Neuronal stem cell (in vitro differentiated cells): ENCODE measurements around the gene SPC24.
"Not testable (repeated sequence)": the region's sequence is repeated elsewhere in the genome, so short reads cannot be mapped to it uniquely, and the experiment has no call there.

Experiments used
- DNase-seq: peaks from one replicate; pipeline ENCODE4 v3.0.0-alpha.2; 2013; ENCODE audit warnings: low spot score
- H2AFZ ChIP-seq: one replicate; pipeline ENCODE4 v1.6.1; 2013; ENCODE audit warnings: mild to moderate bottlenecking, low read length, inconsistent platforms
- H2AK5ac ChIP-seq: 2 replicates; pipeline ENCODE4 v1.6.1; 2013; ENCODE audit warnings: low read depth, mild to moderate bottlenecking, inconsistent platforms, low read length, moderate library complexity, mixed read lengths
- H2BK120ac ChIP-seq: 2 replicates; pipeline ENCODE4 v1.6.1; 2013; ENCODE audit warnings: low read depth, mild to moderate bottlenecking, inconsistent platforms, low read length, moderate library complexity, mixed read lengths
- H2BK12ac ChIP-seq: one replicate; pipeline ENCODE4 v1.6.1; 2013; ENCODE audit warnings: low read length, inconsistent platforms
- H2BK15ac ChIP-seq: 2 replicates; pipeline ENCODE4 v1.6.1; 2013; ENCODE audit warnings: mild to moderate bottlenecking, low read length, inconsistent platforms, mixed read lengths
- H2BK5ac ChIP-seq: one replicate; pipeline ENCODE4 v1.6.1; 2013; ENCODE audit warnings: inconsistent platforms, mild to moderate bottlenecking, low read length, moderate library complexity
- H3K14ac ChIP-seq: one replicate; pipeline ENCODE4 v1.6.1; 2013; ENCODE audit warnings: low read length, inconsistent platforms
- H3K18ac ChIP-seq: 2 replicates; pipeline ENCODE4 v1.6.1; 2013; ENCODE audit warnings: low read length, inconsistent platforms
- H3K23ac ChIP-seq: 2 replicates; pipeline ENCODE4 v1.6.1; 2013; ENCODE audit warnings: low read depth, mild to moderate bottlenecking, mixed read lengths, low read length, inconsistent platforms; ENCODE audit not compliant: poor library complexity
- H3K27ac ChIP-seq: replicated peaks from 3 replicates; pipeline ENCODE4 v1.5.1; 2013; ENCODE audit warnings: low read length, inconsistent platforms
- H3K27me3 ChIP-seq, 3 experiments: 2 replicates each; pipeline ENCODE4 v1.6.1; 2013; ENCODE audit warnings: low read length in 3 of 3, mild to moderate bottlenecking in 2 of 3, inconsistent platforms in 1 of 3, low read depth in 1 of 3, mixed read lengths in 1 of 3, moderate library complexity in 1 of 3; ENCODE audit not compliant: control insufficient read depth in 3 of 3, insufficient read depth in 3 of 3
- H3K36me3 ChIP-seq, 2 donors: replicated peaks in 1 of 2; 2 replicates each; pipeline ENCODE4 v1.6.1; 2013; ENCODE audit warnings: low read length in 2 of 2; ENCODE audit not compliant: control insufficient read depth in 2 of 2, insufficient read depth in 2 of 2
- H3K4ac ChIP-seq: 2 replicates; pipeline ENCODE4 v1.6.1; 2013; ENCODE audit warnings: inconsistent platforms, mild to moderate bottlenecking, low read length, moderate library complexity
- H3K4me1 ChIP-seq, 2 donors: 1 replicate in 1 of 2; 2 replicates in 1 of 2; pipeline ENCODE4 v1.6.1; 2013; ENCODE audit warnings: low read length in 2 of 2, low read depth in 1 of 2; ENCODE audit not compliant: control insufficient read depth in 2 of 2, insufficient read depth in 1 of 2
- H3K4me2 ChIP-seq: one replicate; pipeline ENCODE4 v1.6.1; 2013; ENCODE audit warnings: mild to moderate bottlenecking, low read length, inconsistent platforms; ENCODE audit not compliant: insufficient read depth, poor library complexity, severe bottlenecking
- H3K4me3 ChIP-seq, 2 donors: 2 replicates each; pipeline ENCODE4 v1.5.1; 2013; ENCODE audit warnings: low read length in 2 of 2, mild to moderate bottlenecking in 2 of 2, inconsistent platforms in 1 of 2, moderate library complexity in 1 of 2
- H3K79me1 ChIP-seq: one replicate; pipeline ENCODE4 v1.6.1; 2013; ENCODE audit warnings: low read depth, mild to moderate bottlenecking, inconsistent platforms, low read length, moderate library complexity
- H3K9ac ChIP-seq: one replicate; pipeline ENCODE4 v1.6.1; 2013; ENCODE audit warnings: mild to moderate bottlenecking, low read depth, low read length, inconsistent platforms; ENCODE audit not compliant: poor library complexity
- H3K9me3 ChIP-seq, 2 donors: replicated peaks in 1 of 2; 2 replicates each; pipeline versions ENCODE3 to v1.6.1; 2013; ENCODE audit warnings: low read length in 2 of 2, mild to moderate bottlenecking in 2 of 2, inconsistent platforms in 1 of 2, low read depth in 1 of 2, mixed read lengths in 1 of 2, moderate library complexity in 1 of 2; ENCODE audit not compliant: control insufficient read depth in 2 of 2, insufficient read depth in 1 of 2
- H4K8ac ChIP-seq: one replicate; pipeline ENCODE4 v1.6.1; 2013; ENCODE audit warnings: low read depth, mild to moderate bottlenecking, inconsistent platforms, low read length, moderate library complexity
- H4K91ac ChIP-seq: one replicate; pipeline ENCODE4 v1.6.1; 2013; ENCODE audit warnings: low read length, low read depth, mild to moderate bottlenecking, inconsistent platforms; ENCODE audit not compliant: poor library complexity
- WGBS, 2 donors: extraction: QIAGEN DNeasy Blood & Tissue Kit; methylation state at CpG; one replicate each; pipeline ENCODE4 v1.1.7; 2013; ENCODE audit warnings: missing lambda C conversion rate in 2 of 2, mixed read lengths in 1 of 2; ENCODE audit not compliant: insufficient read length in 2 of 2, insufficient replicate concordance in 1 of 2; ENCODE audit errors: extremely low coverage in 2 of 2; 5-methylcytosine and 5-hydroxymethylcytosine counted together

The SPC24 gene

DNA sequence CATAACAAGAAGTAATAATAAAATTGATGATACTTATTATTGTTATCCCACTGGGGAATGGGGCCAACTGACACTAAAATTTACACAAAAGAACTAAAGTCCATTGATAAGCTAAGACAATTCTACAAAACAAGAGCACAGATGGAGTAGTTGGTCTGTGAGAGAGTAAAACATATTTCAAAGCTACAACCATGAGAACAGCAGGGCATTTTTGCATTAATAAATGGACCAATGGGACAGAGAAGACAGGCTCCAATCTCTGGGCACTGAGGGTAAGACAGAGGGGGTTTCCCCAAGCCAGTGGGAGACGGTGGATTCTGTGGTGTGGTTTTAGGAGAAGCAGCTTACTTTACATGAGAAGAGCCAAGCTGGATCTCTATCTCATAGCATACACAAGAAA, 27.4 kb upstream of the SPC24 start:
- no peak overlapping the region for H3K14ac ChIP-seq
- no peak overlapping the region for H2BK5ac ChIP-seq
- no peak overlapping the region for H3K4me3 ChIP-seq
- no peak overlapping the region for H3K23ac ChIP-seq
- no peak overlapping the region for H2BK15ac ChIP-seq
- H3K4me2 ChIP-seq, result no peak overlapping the region
- peaks cover 2% of the 10 kb centered on the region for H3K79me1 ChIP-seq
- DNase-seq, result no peak
- no peak overlapping the region for H2AK5ac ChIP-seq
- no peak overlapping the region for H3K27ac ChIP-seq
- H4K91ac ChIP-seq, result no peak overlapping the region
- no peaks in the 10 kb centered on the region for H3K4me1 ChIP-seq
- H2AFZ ChIP-seq, result no peak overlapping the region
- no peak overlapping the region for H2BK12ac ChIP-seq
- H4K8ac ChIP-seq, result no peak overlapping the region
- no peak overlapping the region for H3K4ac ChIP-seq
- no peak overlapping the region for H3K18ac ChIP-seq
- H2BK120ac ChIP-seq, result no peak overlapping the region
- no peak overlapping the region for H3K9ac ChIP-seq
- WGBS, 2 donors, result no CpG with 5 or more reads among the region's 1 CpG
- H3K27me3 ChIP-seq, result no peaks in the 10 kb centered on the region
- H3K9me3 ChIP-seq, result peaks cover 0 to 8% of the 10 kb centered on the region in 2 donors
- H3K36me3 ChIP-seq, result peaks cover 0 to 33% of the 10 kb centered on the region in 2 donors

DNA sequence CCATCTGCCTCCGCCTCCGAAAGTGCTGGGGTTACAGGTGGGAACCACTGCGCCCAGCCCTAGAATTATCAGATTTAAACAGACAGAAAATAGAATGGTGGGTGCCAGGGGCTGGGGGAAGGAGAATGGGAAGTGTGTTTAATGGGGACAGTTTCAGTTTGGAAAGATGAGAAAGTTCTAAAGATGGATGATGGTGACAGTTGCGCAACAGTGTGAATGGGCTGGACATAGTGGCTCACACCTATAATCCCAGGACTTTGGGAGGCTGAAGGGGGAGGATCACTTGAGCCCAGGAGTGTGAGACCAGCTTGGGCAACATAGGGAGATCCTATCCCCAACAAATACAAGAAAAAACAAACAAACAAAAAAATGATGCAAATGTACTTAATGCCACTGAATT, 25.9 kb upstream of the SPC24 start:
- Histone ChIP-seq H3K9ac (no peak overlapping the region), H3K9me3 (peaks cover 0 to 8% of the 10 kb centered on the region in 2 donors), H2AK5ac (no peak overlapping the region), H4K8ac (no peak overlapping the region), H3K4ac (no peak overlapping the region), H3K27me3 (no peaks in the 10 kb centered on the region), H3K4me3 (no peak overlapping the region), H3K79me1 (peaks cover 2% of the 10 kb centered on the region), H3K36me3 (peaks cover 6 to 37% of the 10 kb centered on the region in 2 donors), H2AFZ (no peak overlapping the region), H3K4me2 (no peak overlapping the region), H2BK120ac (no peak overlapping the region), H3K18ac (no peak overlapping the region), H4K91ac (no peak overlapping the region), H3K27ac (no peak overlapping the region), H2BK5ac (no peak overlapping the region), H2BK12ac (no peak overlapping the region), H3K14ac (no peak overlapping the region), H2BK15ac (no peak overlapping the region), H3K23ac (no peak overlapping the region), H3K4me1 (no peaks in the 10 kb centered on the region)
- WGBS, 2 donors, result no CpG with 5 or more reads among the region's 4 CpGs
- no peak for DNase-seq

DNA sequence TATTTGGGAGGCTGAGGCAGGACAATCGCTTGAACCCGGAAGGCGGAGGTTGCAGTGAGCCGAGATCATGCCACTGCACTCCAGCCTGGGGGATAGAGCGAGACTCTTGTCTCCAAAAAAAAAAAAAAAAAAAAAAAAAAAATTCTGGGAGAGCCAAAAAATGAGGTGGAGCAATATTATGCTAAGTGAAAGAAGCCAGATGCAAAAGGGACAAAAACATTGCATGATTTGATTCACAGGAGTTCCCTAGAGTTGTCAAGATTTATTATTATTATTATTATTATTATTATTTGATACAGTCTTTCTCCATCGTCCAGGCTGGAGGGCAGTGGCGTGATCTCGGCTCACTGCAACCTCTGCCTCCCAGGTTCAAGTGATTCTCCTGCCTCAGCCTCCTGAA, 25.4 kb upstream of the SPC24 start:
- not testable (repeated sequence) for H3K79me1 ChIP-seq, H2BK120ac ChIP-seq, H4K91ac ChIP-seq, H3K4me3 ChIP-seq, H2AFZ ChIP-seq, H3K9ac ChIP-seq, H3K27me3 ChIP-seq, H4K8ac ChIP-seq, H2BK15ac ChIP-seq, H2BK5ac ChIP-seq, H3K23ac ChIP-seq, H3K4ac ChIP-seq, H3K18ac ChIP-seq, H2BK12ac ChIP-seq, H3K27ac ChIP-seq, H3K14ac ChIP-seq, H3K4me2 ChIP-seq, H3K9me3 ChIP-seq, DNase-seq, H3K4me1 ChIP-seq, H2AK5ac ChIP-seq
- WGBS, 2 donors, result no CpG with 5 or more reads among the region's 8 CpGs
- H3K36me3 ChIP-seq, result peaks cover 10 to 40% of the 10 kb centered on the region in 2 donors

DNA sequence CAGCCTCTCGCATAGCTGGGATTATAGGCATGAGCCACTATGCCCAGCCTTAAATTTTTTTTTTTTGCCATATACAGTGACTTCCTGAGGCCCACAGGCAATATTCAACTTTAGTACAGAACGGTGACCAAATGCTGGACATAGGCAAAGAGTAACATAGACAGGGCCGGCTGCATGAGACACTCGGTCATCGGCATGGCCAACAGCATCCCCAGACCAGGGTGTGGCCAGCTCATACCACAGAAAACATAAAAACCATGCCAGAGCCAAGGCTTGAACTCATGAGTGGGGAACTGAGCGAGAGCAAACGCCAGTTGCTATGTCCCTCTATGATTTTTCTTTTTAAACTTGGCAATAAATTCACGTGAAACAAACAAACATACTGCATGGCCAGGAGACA, 24.8 kb upstream of the SPC24 start:
- no peak overlapping the region for H4K8ac ChIP-seq
- no peaks in the 10 kb centered on the region for H3K4me1 ChIP-seq
- no CpG with 5 or more reads among the region's 8 CpGs for WGBS, 2 donors
- H2BK15ac ChIP-seq, result no peak overlapping the region
- H3K14ac ChIP-seq, result no peak overlapping the region
- H2BK5ac ChIP-seq, result no peak overlapping the region
- no peak overlapping the region for H4K91ac ChIP-seq
- no peak overlapping the region for H3K4me3 ChIP-seq
- peaks cover 11 to 46% of the 10 kb centered on the region in 2 donors for H3K36me3 ChIP-seq
- H3K4ac ChIP-seq, result no peak overlapping the region
- H3K27me3 ChIP-seq, result no peaks in the 10 kb centered on the region
- DNase-seq, result no peak
- no peak overlapping the region for H2BK12ac ChIP-seq
- H3K18ac ChIP-seq, result no peak overlapping the region
- H2AFZ ChIP-seq, result no peak overlapping the region
- peaks cover 2% of the 10 kb centered on the region for H3K79me1 ChIP-seq
- no peak overlapping the region for H2BK120ac ChIP-seq
- H3K4me2 ChIP-seq, result no peak overlapping the region
- H3K23ac ChIP-seq, result no peak overlapping the region
- H3K9ac ChIP-seq, result no peak overlapping the region
- peaks cover 0 to 8% of the 10 kb centered on the region in 2 donors for H3K9me3 ChIP-seq
- no peak overlapping the region for H3K27ac ChIP-seq
- H2AK5ac ChIP-seq, result no peak overlapping the region
